Non-pigmented ciliary epithelial cell (primary cell): ENCODE results near the gene HOXA5.

Experiments
- DNase-seq: peaks from one replicate; pipeline ENCODE4 v3.0.0-alpha.2; 2010; ENCODE audit warnings: low read depth

HOXA5 gene

DNA sequence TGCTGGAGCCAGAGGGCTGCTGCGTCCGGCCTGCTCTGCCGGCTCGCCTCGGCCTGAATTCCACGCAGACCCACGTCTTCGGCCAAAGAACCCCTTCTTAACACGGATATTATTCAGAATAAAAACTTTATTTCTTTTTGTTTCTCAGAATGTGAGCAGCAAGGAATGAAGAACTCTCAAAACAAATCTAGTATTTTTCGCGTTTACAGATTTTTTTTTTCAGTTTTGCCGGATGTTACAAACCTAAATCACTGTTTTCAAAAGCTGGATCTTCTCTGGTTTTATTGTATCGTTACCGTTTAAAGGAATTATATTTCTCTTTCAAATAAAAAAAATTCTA, 36.6 kb downstream of the HOXA5 start:
- no peak for DNase-seq

- no peak for DNase-seq
These were observed 37.1 kb downstream of the HOXA5 start for GRCh38 chr7:27106181-27106900.

GRCh38 chr7:27105301-27106031, 38.0 kb downstream of the HOXA5 start:
- no peak for DNase-seq

- no peak for DNase-seq
These were observed 39.0 kb downstream of the HOXA5 start for GRCh38 chr7:27104341-27105058.

GRCh38 chr7:27103489-27104226, 39.8 kb downstream of the HOXA5 start:
- DNase-seq: no peak

DNA sequence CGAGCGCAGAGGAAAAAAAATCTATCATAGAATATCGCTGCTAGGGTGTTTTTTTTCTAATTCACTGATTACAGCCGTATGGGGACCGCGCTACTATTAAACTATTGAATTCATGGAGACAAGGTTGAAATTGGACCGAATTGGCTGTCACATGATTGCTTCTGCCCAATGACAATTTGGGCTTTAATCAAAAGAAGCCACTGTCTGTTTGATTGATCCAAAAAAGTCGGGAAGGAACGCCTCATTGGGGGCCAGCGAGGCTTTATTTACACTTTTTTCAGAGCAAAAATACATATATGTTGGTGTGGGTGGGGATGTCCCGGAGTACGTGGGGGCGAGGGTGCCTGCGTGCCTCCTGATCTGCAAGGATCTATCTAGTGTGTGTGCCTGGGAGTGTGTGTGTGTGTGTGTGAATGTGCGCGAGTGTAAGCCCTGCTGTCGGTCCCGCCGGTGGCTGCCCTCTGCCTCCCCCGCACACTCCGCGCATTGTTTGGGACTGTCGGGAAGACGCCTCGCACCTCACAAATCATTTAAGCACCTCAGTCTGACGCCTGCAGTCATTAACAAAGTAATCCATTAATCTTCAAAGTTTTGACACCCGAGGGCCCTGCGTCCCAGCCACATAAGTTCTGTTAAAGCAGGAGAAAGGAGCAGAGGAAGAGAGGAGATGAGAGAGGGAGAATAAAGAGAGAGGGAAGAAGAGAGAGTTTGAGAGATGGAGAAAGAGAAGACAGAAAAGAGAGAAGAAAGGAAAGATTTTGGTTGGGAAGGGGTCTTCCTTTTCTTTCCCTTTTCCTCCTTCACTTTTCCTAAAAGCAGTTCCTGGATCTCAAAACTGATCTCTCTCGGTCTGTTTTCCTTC, 40.7 kb downstream of the HOXA5 start, which contains the start of gene HOXA2:
TSS of gene HOXA2 (minus strand) at position 103 of the 862 bp plus-strand sequence. CDS start 183 bp downstream, outside the sequence.
- DNase-seq: no peak

DNA sequence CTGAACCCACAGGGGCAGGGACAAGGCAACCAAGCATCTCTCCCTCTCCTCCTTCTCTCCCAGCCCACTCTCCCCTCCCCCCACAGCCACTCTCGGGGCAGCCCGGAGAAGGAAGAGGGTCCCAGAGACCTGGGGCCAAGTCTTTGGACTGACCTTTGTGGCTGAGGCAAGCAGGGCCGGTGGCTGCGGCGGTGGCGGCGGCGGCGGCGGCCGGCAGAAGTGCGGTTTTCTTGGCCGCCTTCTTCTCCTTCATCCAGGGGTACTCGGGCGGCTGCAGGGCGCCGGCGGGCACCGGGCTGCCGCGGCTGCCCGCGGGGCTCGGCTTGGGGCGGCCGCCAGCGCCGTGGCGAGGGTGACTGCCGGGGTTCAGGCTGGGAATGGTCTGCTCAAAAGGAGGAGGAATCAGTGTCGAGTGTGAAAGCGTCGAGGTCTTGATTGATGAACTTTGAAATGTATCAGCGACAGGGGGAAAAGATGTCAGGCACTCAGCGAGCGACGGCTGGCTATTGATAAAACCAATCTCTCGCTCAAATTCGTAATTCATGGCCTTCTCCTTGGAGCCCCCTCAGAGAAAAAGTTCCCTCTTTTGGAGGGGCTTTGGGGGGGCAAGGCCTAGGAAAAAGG, 41.4 kb downstream of the HOXA5 start:
- no peak for DNase-seq

- no peak for DNase-seq
These were observed 42.1 kb downstream of the HOXA5 start for GRCh38 chr7:27101171-27101956.

GRCh38 chr7:27100694-27101170, 42.7 kb downstream of the HOXA5 start:
- no peak for DNase-seq

- no peak for DNase-seq
These were observed 43.8 kb downstream of the HOXA5 start for GRCh38 chr7:27099453-27100370.

- no peak for DNase-seq
These were observed 44.7 kb downstream of the HOXA5 start for GRCh38 chr7:27098578-27099451.

- DNase-seq: no peak
These were observed 45.5 kb downstream of the HOXA5 start for GRCh38 chr7:27097686-27098577.

DNA sequence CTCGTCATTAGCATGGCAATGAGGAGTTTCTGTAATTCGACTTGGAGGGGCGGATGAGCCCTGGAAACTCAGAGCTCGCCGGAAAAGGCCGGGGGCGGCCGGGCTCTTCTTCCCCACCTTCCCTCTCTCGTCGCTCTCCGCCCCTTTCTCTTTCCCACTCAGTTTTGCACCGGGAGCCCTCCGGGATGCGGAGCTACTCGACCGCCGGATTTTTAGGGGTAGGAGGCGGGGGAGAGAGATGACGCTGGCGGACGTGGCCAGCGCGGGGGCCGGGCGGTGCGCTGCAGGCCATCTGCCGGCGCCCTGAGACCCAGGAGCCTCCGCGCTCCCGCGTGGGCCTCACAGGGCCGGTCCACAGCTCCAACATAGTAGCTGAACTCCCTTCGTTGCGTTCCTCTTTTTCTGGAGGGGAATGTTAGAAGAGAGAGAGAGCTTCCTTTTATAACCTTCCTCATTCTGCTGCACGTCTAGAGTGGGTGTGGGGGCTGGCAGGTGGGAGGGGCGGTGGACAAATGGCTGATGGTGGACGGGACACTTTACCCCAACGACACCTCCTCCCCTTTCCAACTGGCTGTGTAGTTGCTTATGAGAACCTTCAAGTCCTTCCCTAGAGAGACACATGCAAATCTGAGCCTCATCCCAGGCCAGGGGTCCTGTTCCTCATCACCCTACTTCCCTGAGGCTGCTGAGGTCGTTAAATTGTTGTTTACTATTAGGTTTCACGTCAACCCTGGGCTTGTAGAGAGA, 46.5 kb downstream of the HOXA5 start:
- no peak for DNase-seq

DNA sequence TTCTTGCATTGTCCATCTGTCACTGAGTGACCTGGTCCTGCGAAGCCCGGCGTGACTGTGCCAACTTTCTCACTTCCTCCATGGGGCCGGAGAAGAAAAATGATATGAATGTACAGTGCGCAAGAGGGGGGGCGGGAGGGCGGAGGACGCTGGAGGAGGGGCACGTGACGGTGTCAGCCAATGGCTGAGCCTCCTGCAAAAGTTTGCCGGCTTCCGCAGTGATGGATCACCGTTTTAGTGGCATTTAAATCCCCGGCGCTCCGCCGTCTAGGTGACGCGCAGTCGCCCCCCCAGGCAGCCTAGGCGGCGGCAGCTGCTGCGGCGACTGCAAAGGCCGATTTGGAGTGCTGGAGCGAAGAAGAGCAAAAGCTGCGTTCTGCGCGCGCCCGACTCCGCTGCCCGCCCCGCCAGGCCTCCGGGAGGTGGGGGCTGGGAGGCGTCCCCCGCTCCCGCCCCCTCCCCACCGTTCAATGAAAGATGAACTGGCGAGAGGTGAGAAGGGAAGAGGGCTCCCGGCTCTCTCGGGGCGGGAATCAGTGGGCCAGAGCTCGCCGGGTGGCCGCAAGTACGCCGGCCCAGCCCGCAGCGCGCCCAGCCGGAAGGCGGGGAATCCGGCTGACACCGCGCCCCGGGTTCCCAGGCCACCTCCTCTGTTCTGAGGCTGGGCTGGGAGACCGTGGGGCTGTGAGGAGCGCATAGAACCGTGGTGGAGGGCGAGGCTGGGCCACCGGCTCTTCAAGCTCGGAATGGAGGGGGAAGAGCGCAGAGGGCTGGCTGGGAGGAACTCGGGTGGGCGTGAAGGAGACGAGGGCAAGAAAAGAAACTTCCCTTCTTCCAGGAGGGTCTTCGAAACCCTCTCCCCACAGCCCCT, 47.3 kb downstream of the HOXA5 start, which contains the start of gene HOXA1:
TSS of gene HOXA1 (minus strand) at position 104 of the 871 bp plus-strand sequence. CDS start at position 16, 88 bp downstream.
- DNase-seq: no peak
